ENCODE measurements around the gene AURKA. TPM values are rescaled to one million over a fixed set of nuclear protein-coding genes. Genes with fewer than 3 reads are reported as not detected.

Gene AURKA
- total and polyA plus RNA-seq, 7 donors = 1.2 to 25.1 (median 3.0) TPM

- H3K27me3 ChIP-seq = no peaks in the 10 kb centered on the region
- intact Hi-C loops (cut with DNase I) = no loop called here
- H3K4me1 ChIP-seq = peaks cover 0 to 34% (median 27%) of the 10 kb centered on the region in 4 donors
- no peaks in the 10 kb centered on the region for H3K9me3 ChIP-seq
- H3K4me3 ChIP-seq = no peak overlapping the region
- DNase-seq = no peak
- peaks cover 14 to 37% (median 23%) of the 10 kb centered on the region in 4 donors for H3K36me3 ChIP-seq
- TF ChIP-seq CTCF (IDR thresholded peaks at IDR 0.05) = no peak
- TF ChIP-seq POLR2A (IDR thresholded peaks at IDR 0.05) = no peak
- no peak for TF ChIP-seq EP300 (IDR thresholded peaks at IDR 0.05)
- no peak for TF ChIP-seq POLR2AphosphoS5 (IDR thresholded peaks at IDR 0.05)
- H3K27ac ChIP-seq = no peak overlapping the region
- 54 to 55% methylated on average over 8 of the region's 8 CpGs for WGBS, 2 donors
Observed at GRCh38 chr20:56362833-56363413, 29.1 kb downstream of the AURKA start.

DNA sequence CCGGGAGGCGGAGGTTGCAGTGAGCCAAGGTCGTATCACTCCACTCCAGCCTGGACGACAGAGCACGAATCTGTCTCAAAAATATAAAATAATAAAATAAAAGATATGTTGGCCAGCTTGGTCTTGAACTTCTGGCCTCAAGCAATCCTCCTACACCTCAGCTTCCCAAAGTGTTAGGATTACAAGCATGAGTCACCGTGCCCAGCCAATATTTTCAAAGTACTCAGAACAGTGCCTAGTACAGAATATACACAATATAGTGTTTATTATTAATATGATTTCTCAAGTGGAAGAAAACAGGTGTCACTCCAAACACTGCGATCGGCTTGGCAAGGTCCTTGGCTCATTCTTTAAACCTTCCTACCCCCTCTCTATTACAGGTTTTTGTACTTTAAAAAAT lies 30.1 kb downstream of the AURKA start:
- H3K4me3 ChIP-seq = no peak overlapping the region
- H3K9me3 ChIP-seq = no peaks in the 10 kb centered on the region
- peaks cover 14 to 27% (median 18%) of the 10 kb centered on the region in 4 donors for H3K36me3 ChIP-seq
- no peak for TF ChIP-seq CTCF (IDR thresholded peaks at IDR 0.05)
- TF ChIP-seq POLR2A (IDR thresholded peaks at IDR 0.05) = no peak
- TF ChIP-seq EP300 (IDR thresholded peaks at IDR 0.05) = no peak
- TF ChIP-seq POLR2AphosphoS5 (IDR thresholded peaks at IDR 0.05) = no peak
- intact Hi-C loops (cut with DNase I) = no loop called here
- 90 to 95% methylated on average over 8 of the region's 8 CpGs for WGBS, 2 donors
- no peak for DNase-seq
- no peaks in the 10 kb centered on the region for H3K27me3 ChIP-seq
- H3K27ac ChIP-seq = no peak overlapping the region
- H3K4me1 ChIP-seq = peaks cover 0 to 34% (median 27%) of the 10 kb centered on the region in 4 donors

DNA sequence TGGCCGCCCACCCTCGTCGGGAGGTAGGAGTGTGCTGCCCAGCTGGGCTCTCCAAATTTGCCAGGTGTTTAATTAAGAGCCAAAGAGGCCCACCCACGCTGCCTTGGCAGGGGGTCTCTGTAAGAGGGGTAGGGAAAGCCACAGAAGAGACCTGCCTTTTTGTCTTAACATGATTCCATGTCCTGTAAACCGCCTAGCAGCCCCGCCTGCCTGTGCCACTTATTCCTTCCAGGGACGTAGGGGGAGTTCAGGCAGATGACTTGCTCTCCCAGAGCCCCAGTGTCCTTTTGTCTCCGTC lies 31.2 kb downstream of the AURKA start:
- Histone ChIP-seq H3K4me3 (peak overlapping the region in 1 of 4 donors; percentile 100), H3K27me3 (no peaks in the 10 kb centered on the region), H3K36me3 (peaks cover 8 to 16% (median 11%) of the 10 kb centered on the region in 4 donors), H3K27ac (peak overlapping the region in 3 of 4 donors; percentile 89 to 91 (median 91)), H3K4me1 (peaks cover 0 to 34% (median 27%) of the 10 kb centered on the region in 4 donors), H3K9me3 (no peaks in the 10 kb centered on the region)
- TF ChIP-seq POLR2A (IDR thresholded peaks at IDR 0.05) (no peak), EP300 (IDR thresholded peaks at IDR 0.05) (no peak), POLR2AphosphoS5 (IDR thresholded peaks at IDR 0.05) (no peak), CTCF (IDR thresholded peaks at IDR 0.05) (no peak)
- 93 to 94% methylated on average over 8 of the region's 8 CpGs for WGBS, 2 donors
- intact Hi-C loops (cut with DNase I) = no loop called here
- no peak for DNase-seq

DNA sequence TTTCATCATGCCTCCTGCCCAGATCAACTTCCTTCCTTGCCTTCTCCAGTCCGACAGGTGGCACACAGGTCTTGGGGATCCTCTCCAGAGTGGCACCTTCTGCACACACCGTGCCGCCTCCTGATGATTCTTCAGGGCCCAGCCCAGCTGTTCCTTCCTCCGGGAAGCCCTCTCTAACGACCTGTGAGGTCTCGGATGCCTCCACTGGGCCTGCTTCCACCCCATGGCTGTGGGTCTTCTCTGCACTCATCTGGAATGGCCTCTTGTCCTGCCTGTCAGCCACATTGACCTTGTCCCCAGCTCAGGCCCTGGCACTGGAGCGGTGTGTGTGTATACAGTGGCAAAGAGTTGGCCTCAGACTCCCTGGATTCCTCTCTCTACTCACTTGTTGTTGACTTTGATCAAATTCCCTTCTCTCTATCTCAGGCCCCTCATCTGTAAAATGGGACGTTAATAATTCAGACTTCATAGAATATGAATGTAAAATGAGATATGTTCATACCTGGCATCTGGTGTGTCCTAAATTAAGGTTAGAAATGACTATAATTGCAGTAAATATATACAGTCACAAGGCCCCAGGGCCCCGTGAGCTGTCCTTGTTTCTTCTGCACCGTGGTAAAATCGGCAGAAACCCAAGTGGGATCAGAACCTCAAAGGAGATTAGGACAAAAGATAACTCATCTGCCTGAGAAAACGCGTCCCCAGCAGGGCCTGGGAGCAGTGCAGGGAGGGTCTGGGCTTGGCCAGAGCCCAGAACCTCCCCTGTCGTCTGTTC lies 31.7 kb downstream of the AURKA start:
- Histone ChIP-seq H3K36me3 (peaks cover 3 to 11% (median 6%) of the 10 kb centered on the region in 4 donors), H3K4me3 (peak overlapping the region; percentile 87 to 100 (median 95)), H3K9me3 (no peaks in the 10 kb centered on the region), H3K27ac (peak overlapping the region; percentile 89 to 91 (median 90)), H3K27me3 (no peaks in the 10 kb centered on the region), H3K4me1 (peaks cover 0 to 34% (median 27%) of the 10 kb centered on the region in 4 donors)
- TF ChIP-seq CTCF (IDR thresholded peaks at IDR 0.05) = no peak
- no peak for TF ChIP-seq POLR2AphosphoS5 (IDR thresholded peaks at IDR 0.05)
- TF ChIP-seq POLR2A (IDR thresholded peaks at IDR 0.05) = no peak
- no peak for TF ChIP-seq EP300 (IDR thresholded peaks at IDR 0.05)
- no peak for DNase-seq
- WGBS, 2 donors = 87 to 89% methylated on average over 14 of the region's 14 CpGs
- intact Hi-C loops (cut with DNase I) = no loop called here
